Measurements from ENCODE around the gene HBEGF.

DNA sequence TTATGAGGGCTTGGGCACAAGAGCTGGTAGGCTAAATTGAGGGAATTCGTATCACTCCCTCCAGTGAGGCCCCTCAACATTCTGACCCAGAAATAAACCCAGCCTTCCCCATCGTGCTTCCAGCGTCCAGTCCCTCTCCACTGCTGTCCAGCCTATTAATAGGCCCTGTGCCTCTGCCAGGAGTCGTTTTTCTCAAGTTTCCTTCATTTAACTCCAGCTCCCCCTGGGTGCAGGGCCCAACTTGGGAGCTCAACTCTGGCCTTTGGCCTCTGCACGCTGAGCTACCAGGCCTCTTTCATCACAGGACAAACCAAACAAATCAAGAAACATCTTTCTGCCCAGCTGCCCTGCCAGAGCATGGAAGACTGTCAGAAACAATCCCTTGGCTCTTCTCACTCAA is 10.0 kb downstream of the HBEGF start:
- TF ChIP-seq, protein P1, sequence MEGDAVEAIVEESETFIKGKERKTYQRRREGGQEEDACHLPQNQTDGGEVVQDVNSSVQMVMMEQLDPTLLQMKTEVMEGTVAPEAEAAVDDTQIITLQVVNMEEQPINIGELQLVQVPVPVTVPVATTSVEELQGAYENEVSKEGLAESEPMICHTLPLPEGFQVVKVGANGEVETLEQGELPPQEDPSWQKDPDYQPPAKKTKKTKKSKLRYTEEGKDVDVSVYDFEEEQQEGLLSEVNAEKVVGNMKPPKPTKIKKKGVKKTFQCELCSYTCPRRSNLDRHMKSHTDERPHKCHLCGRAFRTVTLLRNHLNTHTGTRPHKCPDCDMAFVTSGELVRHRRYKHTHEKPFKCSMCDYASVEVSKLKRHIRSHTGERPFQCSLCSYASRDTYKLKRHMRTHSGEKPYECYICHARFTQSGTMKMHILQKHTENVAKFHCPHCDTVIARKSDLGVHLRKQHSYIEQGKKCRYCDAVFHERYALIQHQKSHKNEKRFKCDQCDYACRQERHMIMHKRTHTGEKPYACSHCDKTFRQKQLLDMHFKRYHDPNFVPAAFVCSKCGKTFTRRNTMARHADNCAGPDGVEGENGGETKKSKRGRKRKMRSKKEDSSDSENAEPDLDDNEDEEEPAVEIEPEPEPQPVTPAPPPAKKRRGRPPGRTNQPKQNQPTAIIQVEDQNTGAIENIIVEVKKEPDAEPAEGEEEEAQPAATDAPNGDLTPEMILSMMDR (IDR thresholded peaks at IDR 0.05), result no peak
- TF ChIP-seq POLR2AphosphoS5 (IDR thresholded peaks at IDR 0.05) (no peak), POLR2A (IDR thresholded peaks at IDR 0.05) (no peak)
